CD4-positive, alpha-beta memory T cell (primary cell): Measurements from ENCODE around the gene NELL1. TPM values are rescaled to one million over a fixed set of nuclear protein-coding genes. Genes with fewer than 3 reads are reported as not detected.

Experiments
- CTCF ChIA-PET: fragments of 350-600 bp; sonication (Branson Sonifier 250); formaldehyde crosslinking; loops from one replicate; lab custom pipeline; 2021; ENCODE audit warnings: inconsistent platforms; ENCODE audit not compliant: partially characterized antibody; lab: Charles Lee
- POLR2A ChIA-PET: fragments of 350-600 bp; sonication (Branson Sonifier 250); formaldehyde crosslinking; loops from one replicate; lab custom pipeline; 2021; ENCODE audit not compliant: partially characterized antibody; lab: Charles Lee
- DNase-seq, 5 donors: peaks; one replicate each; pipeline versions ENCODE4 v3.0.0 to v3.0.0-alpha.2; 2020 to 2022; ENCODE audit warnings: mixed read lengths in 1 of 5
- H3K27ac ChIP-seq: one replicate; pipeline ENCODE4 v1.7.0; 2013; ENCODE audit warnings: low read depth, low read length
- H3K27me3 ChIP-seq: 2 replicates; pipeline ENCODE4 v1.7.0; 2013; ENCODE audit warnings: mild to moderate bottlenecking, low read length, moderate library complexity; ENCODE audit not compliant: insufficient read depth
- H3K36me3 ChIP-seq: 2 replicates; pipeline ENCODE4 v1.7.0; 2013; ENCODE audit warnings: mild to moderate bottlenecking, low read length, moderate library complexity; ENCODE audit not compliant: insufficient read depth
- H3K4me1 ChIP-seq: 2 replicates; pipeline ENCODE4 v1.7.0; 2013; ENCODE audit warnings: mild to moderate bottlenecking, low read length, moderate library complexity; ENCODE audit not compliant: insufficient read depth
- H3K4me3 ChIP-seq, 2 donors: one replicate each; pipeline ENCODE4 v1.7.0; 2013; ENCODE audit warnings: low read length in 2 of 2, mild to moderate bottlenecking in 1 of 2
- H3K9me3 ChIP-seq, 2 donors: one replicate each; pipeline ENCODE4 v1.7.0; 2013; ENCODE audit warnings: low read length in 2 of 2, control low read depth in 1 of 2; ENCODE audit not compliant: control insufficient read depth in 1 of 2
- H3K27ac Mint-ChIP-seq, 7 donors: one replicate each; pipeline ENCODE4 v1.8.0; 2020 to 2021; ENCODE audit warnings: mixed read lengths in 7 of 7, mild to moderate bottlenecking in 6 of 7, inconsistent platforms in 3 of 7, moderate library complexity in 3 of 7
- H3K27me3 Mint-ChIP-seq, 2 donors: one replicate each; pipeline ENCODE4 v1.8.0; 2020 to 2021; ENCODE audit warnings: mixed read lengths in 2 of 2
- H3K36me3 Mint-ChIP-seq, 2 donors: one replicate each; pipeline ENCODE4 v1.8.0; 2020 to 2021; ENCODE audit warnings: mixed read lengths in 2 of 2, inconsistent platforms in 1 of 2, mild to moderate bottlenecking in 1 of 2
- H3K4me1 Mint-ChIP-seq, 4 donors: one replicate each; pipeline ENCODE4 v1.8.0; 2020 to 2021; ENCODE audit warnings: mixed read lengths in 4 of 4, mild to moderate bottlenecking in 1 of 4
- H3K4me3 Mint-ChIP-seq, 8 donors: one replicate each; pipeline ENCODE4 v1.8.0; 2020 to 2021; ENCODE audit warnings: mixed read lengths in 8 of 8, mild to moderate bottlenecking in 7 of 8, moderate library complexity in 6 of 8, inconsistent platforms in 3 of 8
- H3K9me3 Mint-ChIP-seq, 8 donors: one replicate each; pipeline ENCODE4 v1.8.0; 2020 to 2021; ENCODE audit warnings: mixed read lengths in 8 of 8, mild to moderate bottlenecking in 5 of 8, inconsistent platforms in 3 of 8, moderate library complexity in 1 of 8
- intact Hi-C: fragments of 100-400 bp; cut with micrococcal nuclease; formaldehyde crosslinking; loops from one replicate; pipeline ENCODE4 v1.15.1; 2023
- polyA plus RNA-seq, 2 donors: library from polyadenylated mRNA; unstranded; fragments of 300-500 nt; fragmentation: Illumina TruSeq; gene quantifications; one replicate each; pipeline ENCODE4 v1.2.3, GENCODE V29; 2021
- total RNA-seq, 2 experiments: library from RNA; stranded (reverse); gene quantifications; one replicate each; pipeline ENCODE4 v1.2.3, GENCODE V29; 2021

The NELL1 gene
- total and polyA plus RNA-seq, 4 experiments from 2014 or later, result not detected

- no peaks in the 10 kb centered on the region for H3K9me3 Mint-ChIP-seq
- no peaks in the 10 kb centered on the region for H3K36me3 Mint-ChIP-seq
- intact Hi-C loops, result no loop called here
- Histone ChIP-seq H3K4me3 (no peak overlapping the region), H3K36me3 (no peaks in the 10 kb centered on the region), H3K4me1 (no peaks in the 10 kb centered on the region), H3K27me3 (no peaks in the 10 kb centered on the region), H3K27ac (no peak overlapping the region), H3K9me3 (no peaks in the 10 kb centered on the region)
- no peaks in the 10 kb centered on the region for H3K4me1 Mint-ChIP-seq
- ChIA-PET CTCF (interaction anchor here (1.2 kb wide), 1 partner anchor 12 kb away, joined by 4 read pairs; no protein-coding TSS in a partner anchor), POLR2A (no interaction called here)
- peaks cover 3 to 13% of the 10 kb centered on the region in 2 donors for H3K27me3 Mint-ChIP-seq
- H3K27ac Mint-ChIP-seq, result no peak overlapping the region
- DNase-seq, result no peak
- no peak overlapping the region for H3K4me3 Mint-ChIP-seq
Measured at GRCh38 chr11:20644360-20644759, 25.0 kb upstream of the NELL1 start.

- H3K36me3 ChIP-seq, result no peaks in the 10 kb centered on the region
- DNase-seq, result peak in 4 of 5 donors; percentile 5 to 36 (median 18)
- Mint-ChIP-seq H3K9me3 (no peaks in the 10 kb centered on the region), H3K27me3 (peaks cover 3 to 13% of the 10 kb centered on the region in 2 donors), H3K36me3 (no peaks in the 10 kb centered on the region), H3K4me3 (no peak overlapping the region), H3K27ac (no peak overlapping the region), H3K4me1 (no peaks in the 10 kb centered on the region)
- H3K27me3 ChIP-seq, result no peaks in the 10 kb centered on the region
- H3K4me3 ChIP-seq, result no peak overlapping the region
- CTCF ChIA-PET, result interaction anchor here (0.8 to 3.0 kb wide), 6 partner anchors 9 to 1657 kb away, joined by 3 to 13 read pairs (median 4); no protein-coding TSS in a partner anchor
- H3K9me3 ChIP-seq, result no peaks in the 10 kb centered on the region
- no peaks in the 10 kb centered on the region for H3K4me1 ChIP-seq
- H3K27ac ChIP-seq, result no peak overlapping the region
- intact Hi-C loops, result no loop called here
- POLR2A ChIA-PET, result no interaction called here
Measured at GRCh38 chr11:20647976-20648565, 21.3 kb upstream of the NELL1 start.

- H3K27me3 Mint-ChIP-seq, result peaks cover 0 to 6% of the 10 kb centered on the region in 2 donors
- H3K4me1 Mint-ChIP-seq, result no peaks in the 10 kb centered on the region
- no peaks in the 10 kb centered on the region for H3K9me3 ChIP-seq
- no peaks in the 10 kb centered on the region for H3K36me3 ChIP-seq
- H3K4me3 Mint-ChIP-seq, result no peak overlapping the region
- POLR2A ChIA-PET, result no interaction called here
- H3K4me1 ChIP-seq, result no peaks in the 10 kb centered on the region
- intact Hi-C loops, result no loop called here
- no peak overlapping the region for H3K4me3 ChIP-seq
- no peak overlapping the region for H3K27ac Mint-ChIP-seq
- H3K27ac ChIP-seq, result no peak overlapping the region
- H3K27me3 ChIP-seq, result no peaks in the 10 kb centered on the region
- no peak for DNase-seq
- no peaks in the 10 kb centered on the region for H3K9me3 Mint-ChIP-seq
- H3K36me3 Mint-ChIP-seq, result no peaks in the 10 kb centered on the region
- CTCF ChIA-PET, result no interaction called here
Measured at GRCh38 chr11:20652150-20652806, 17.1 kb upstream of the NELL1 start.

GRCh38 chr11:20654038-20654437 lies 15.3 kb upstream of the NELL1 start:
- no peak overlapping the region for H3K4me3 Mint-ChIP-seq
- no peak overlapping the region for H3K27ac Mint-ChIP-seq
- no peak for DNase-seq
- no peaks in the 10 kb centered on the region for H3K36me3 Mint-ChIP-seq
- CTCF ChIA-PET, result no interaction called here
- Histone ChIP-seq H3K9me3 (no peaks in the 10 kb centered on the region), H3K27me3 (no peaks in the 10 kb centered on the region), H3K27ac (no peak overlapping the region), H3K4me3 (no peak overlapping the region), H3K4me1 (no peaks in the 10 kb centered on the region), H3K36me3 (no peaks in the 10 kb centered on the region)
- POLR2A ChIA-PET, result no interaction called here
- H3K9me3 Mint-ChIP-seq, result no peaks in the 10 kb centered on the region
- H3K4me1 Mint-ChIP-seq, result no peaks in the 10 kb centered on the region
- peaks cover 2% of the 10 kb centered on the region in 2 donors for H3K27me3 Mint-ChIP-seq
- intact Hi-C loops, result no loop called here

- Histone ChIP-seq H3K4me1 (no peaks in the 10 kb centered on the region), H3K4me3 (no peak overlapping the region), H3K36me3 (no peaks in the 10 kb centered on the region), H3K27me3 (no peaks in the 10 kb centered on the region), H3K9me3 (no peaks in the 10 kb centered on the region), H3K27ac (no peak overlapping the region)
- peaks cover 2% of the 10 kb centered on the region in 2 donors for H3K27me3 Mint-ChIP-seq
- ChIA-PET POLR2A (no interaction called here), CTCF (interaction anchor here (1.0 to 2.1 kb wide), 3 partner anchors 9 to 16 kb away, joined by 4 to 8 read pairs (median 4); no protein-coding TSS in a partner anchor)
- no peak for DNase-seq
- peaks cover 0 to 2% (median 0%) of the 10 kb centered on the region in 8 donors for H3K9me3 Mint-ChIP-seq
- no peak overlapping the region for H3K27ac Mint-ChIP-seq
- no peaks in the 10 kb centered on the region for H3K4me1 Mint-ChIP-seq
- H3K4me3 Mint-ChIP-seq, result no peak overlapping the region
- intact Hi-C loops, result no loop called here
- H3K36me3 Mint-ChIP-seq, result no peaks in the 10 kb centered on the region
Measured at GRCh38 chr11:20656901-20657300, 12.5 kb upstream of the NELL1 start.

- Mint-ChIP-seq H3K4me1 (no peaks in the 10 kb centered on the region), H3K36me3 (no peaks in the 10 kb centered on the region), H3K27me3 (peaks cover 0 to 2% of the 10 kb centered on the region in 2 donors), H3K27ac (no peak overlapping the region), H3K9me3 (peaks cover 0 to 10% (median 4%) of the 10 kb centered on the region in 8 donors), H3K4me3 (no peak overlapping the region)
- Histone ChIP-seq H3K4me1 (no peaks in the 10 kb centered on the region), H3K36me3 (no peaks in the 10 kb centered on the region), H3K27me3 (no peaks in the 10 kb centered on the region), H3K4me3 (no peak overlapping the region), H3K9me3 (no peaks in the 10 kb centered on the region), H3K27ac (no peak overlapping the region)
- ChIA-PET POLR2A (no interaction called here), CTCF (interaction anchor here (2.1 kb wide), 1 partner anchor 10 kb away, joined by 8 read pairs; no protein-coding TSS in a partner anchor)
- no peak for DNase-seq
- intact Hi-C loops, result no loop called here
Measured at GRCh38 chr11:20658135-20658534, 11.3 kb upstream of the NELL1 start.

- ChIA-PET POLR2A (no interaction called here), CTCF (no interaction called here)
- Mint-ChIP-seq H3K27ac (no peak overlapping the region), H3K4me3 (no peak overlapping the region), H3K36me3 (no peaks in the 10 kb centered on the region), H3K9me3 (peaks cover 2 to 12% (median 5%) of the 10 kb centered on the region in 8 donors), H3K27me3 (peaks cover 8 to 12% of the 10 kb centered on the region in 2 donors), H3K4me1 (no peaks in the 10 kb centered on the region)
- H3K4me3 ChIP-seq, result no peak overlapping the region
- H3K36me3 ChIP-seq, result no peaks in the 10 kb centered on the region
- H3K9me3 ChIP-seq, result no peaks in the 10 kb centered on the region
- H3K4me1 ChIP-seq, result no peaks in the 10 kb centered on the region
- no peak for DNase-seq
- H3K27me3 ChIP-seq, result no peaks in the 10 kb centered on the region
- H3K27ac ChIP-seq, result no peak overlapping the region
- intact Hi-C loops, result no loop called here
Measured at GRCh38 chr11:20661445-20661844, 7.9 kb upstream of the NELL1 start.
